ENCODE data around the gene ENSA. TPM values are rescaled to one million over a fixed set of nuclear protein-coding genes. Genes with fewer than 3 reads are reported as not detected.

Gene ENSA
- total RNA-seq, 1 experiment from 2014 or later: 207 TPM

DNA sequence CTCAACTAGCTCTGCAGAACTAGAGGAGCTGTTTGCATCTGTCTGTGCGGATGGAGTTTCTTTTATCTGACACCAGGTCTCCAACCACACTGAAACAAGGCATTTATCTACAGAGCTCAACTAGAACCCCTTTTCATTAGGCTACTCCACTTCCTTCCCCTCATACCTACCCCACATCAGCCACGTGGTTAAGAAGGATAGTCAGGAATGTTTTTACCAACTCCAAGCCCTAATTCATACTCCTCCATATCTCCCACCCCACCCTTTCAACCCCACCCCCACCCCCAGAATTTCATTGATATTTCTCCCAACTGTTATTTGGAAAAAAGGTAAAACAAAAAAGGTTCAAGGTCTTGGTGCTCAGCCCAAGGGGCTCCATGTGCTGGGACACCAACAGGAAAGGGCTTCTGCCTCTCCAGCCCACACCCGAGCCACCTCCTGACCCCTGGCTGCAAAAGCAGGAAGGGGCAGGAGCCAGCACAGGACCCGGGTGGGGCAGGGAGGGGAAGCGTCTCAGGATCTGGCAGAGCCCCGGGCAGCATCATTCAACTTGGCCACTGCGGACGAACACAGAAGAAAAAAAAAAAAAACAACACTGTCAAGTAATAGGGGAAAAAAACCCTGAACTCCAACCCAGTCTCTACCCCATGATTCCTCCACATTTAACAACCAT lies 7.0 kb downstream of the ENSA start:
- H3K4me1 ChIP-seq (ENCODE audit: control insufficient read depth, insufficient read depth, low read length): no peaks in the 10 kb centered on the region; the same call in 1 of the 2 replicates
- no peak for DNase-seq (ENCODE audit: low read depth, low spot score)
- TF ChIP-seq, protein P1, sequence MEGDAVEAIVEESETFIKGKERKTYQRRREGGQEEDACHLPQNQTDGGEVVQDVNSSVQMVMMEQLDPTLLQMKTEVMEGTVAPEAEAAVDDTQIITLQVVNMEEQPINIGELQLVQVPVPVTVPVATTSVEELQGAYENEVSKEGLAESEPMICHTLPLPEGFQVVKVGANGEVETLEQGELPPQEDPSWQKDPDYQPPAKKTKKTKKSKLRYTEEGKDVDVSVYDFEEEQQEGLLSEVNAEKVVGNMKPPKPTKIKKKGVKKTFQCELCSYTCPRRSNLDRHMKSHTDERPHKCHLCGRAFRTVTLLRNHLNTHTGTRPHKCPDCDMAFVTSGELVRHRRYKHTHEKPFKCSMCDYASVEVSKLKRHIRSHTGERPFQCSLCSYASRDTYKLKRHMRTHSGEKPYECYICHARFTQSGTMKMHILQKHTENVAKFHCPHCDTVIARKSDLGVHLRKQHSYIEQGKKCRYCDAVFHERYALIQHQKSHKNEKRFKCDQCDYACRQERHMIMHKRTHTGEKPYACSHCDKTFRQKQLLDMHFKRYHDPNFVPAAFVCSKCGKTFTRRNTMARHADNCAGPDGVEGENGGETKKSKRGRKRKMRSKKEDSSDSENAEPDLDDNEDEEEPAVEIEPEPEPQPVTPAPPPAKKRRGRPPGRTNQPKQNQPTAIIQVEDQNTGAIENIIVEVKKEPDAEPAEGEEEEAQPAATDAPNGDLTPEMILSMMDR (IDR thresholded peaks at IDR 0.05): no peak
- no peak for TF ChIP-seq TCF7L2 (IDR thresholded peaks at IDR 0.05; ENCODE audit: low read depth, low read length)
- TF ChIP-seq SIN3A (IDR thresholded peaks at IDR 0.05; ENCODE audit: borderline replicate concordance, insufficient read depth, low read depth, low read length): no peak
- TF ChIP-seq POLR2AphosphoS5 (IDR thresholded peaks at IDR 0.05; ENCODE audit: low read depth, low read length): no peak
- TF ChIP-seq, protein P2, sequence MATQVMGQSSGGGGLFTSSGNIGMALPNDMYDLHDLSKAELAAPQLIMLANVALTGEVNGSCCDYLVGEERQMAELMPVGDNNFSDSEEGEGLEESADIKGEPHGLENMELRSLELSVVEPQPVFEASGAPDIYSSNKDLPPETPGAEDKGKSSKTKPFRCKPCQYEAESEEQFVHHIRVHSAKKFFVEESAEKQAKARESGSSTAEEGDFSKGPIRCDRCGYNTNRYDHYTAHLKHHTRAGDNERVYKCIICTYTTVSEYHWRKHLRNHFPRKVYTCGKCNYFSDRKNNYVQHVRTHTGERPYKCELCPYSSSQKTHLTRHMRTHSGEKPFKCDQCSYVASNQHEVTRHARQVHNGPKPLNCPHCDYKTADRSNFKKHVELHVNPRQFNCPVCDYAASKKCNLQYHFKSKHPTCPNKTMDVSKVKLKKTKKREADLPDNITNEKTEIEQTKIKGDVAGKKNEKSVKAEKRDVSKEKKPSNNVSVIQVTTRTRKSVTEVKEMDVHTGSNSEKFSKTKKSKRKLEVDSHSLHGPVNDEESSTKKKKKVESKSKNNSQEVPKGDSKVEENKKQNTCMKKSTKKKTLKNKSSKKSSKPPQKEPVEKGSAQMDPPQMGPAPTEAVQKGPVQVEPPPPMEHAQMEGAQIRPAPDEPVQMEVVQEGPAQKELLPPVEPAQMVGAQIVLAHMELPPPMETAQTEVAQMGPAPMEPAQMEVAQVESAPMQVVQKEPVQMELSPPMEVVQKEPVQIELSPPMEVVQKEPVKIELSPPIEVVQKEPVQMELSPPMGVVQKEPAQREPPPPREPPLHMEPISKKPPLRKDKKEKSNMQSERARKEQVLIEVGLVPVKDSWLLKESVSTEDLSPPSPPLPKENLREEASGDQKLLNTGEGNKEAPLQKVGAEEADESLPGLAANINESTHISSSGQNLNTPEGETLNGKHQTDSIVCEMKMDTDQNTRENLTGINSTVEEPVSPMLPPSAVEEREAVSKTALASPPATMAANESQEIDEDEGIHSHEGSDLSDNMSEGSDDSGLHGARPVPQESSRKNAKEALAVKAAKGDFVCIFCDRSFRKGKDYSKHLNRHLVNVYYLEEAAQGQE (IDR thresholded peaks at IDR 0.05; ENCODE audit: insufficient read depth in 1 of 2, low read depth in 2 of 2, low read length in 1 of 2): no peak
- CTCF ChIA-PET: no interaction called here
- in situ Hi-C loops (cut with HindIII; ENCODE audit: low pct_unique_long_range_greater_than_20kb, low sequenced_read_pairs) (no loop called here), intact Hi-C loops (cut with micrococcal nuclease; ENCODE audit: unreplicated experiment) (loop anchor here (5.0 kb wide), 1 partner anchor 60 kb away; no protein-coding TSS in a partner anchor)
- H3K9me3 ChIP-seq (ENCODE audit: control insufficient read depth, insufficient read depth, low read depth, low read length): no peaks in the 10 kb centered on the region
- H3K36me3 ChIP-seq (ENCODE audit: control insufficient read depth, insufficient read depth, low read length): peaks cover 42% of the 10 kb centered on the region
- POLR2A ChIA-PET: no interaction called here
- ATAC-seq: no peak
- no peaks in the 10 kb centered on the region for H3K27me3 ChIP-seq (ENCODE audit: control insufficient read depth, insufficient read depth, low read length)
- H3K4me3 ChIP-seq (ENCODE audit: low read depth in 2 of 2, low read length in 2 of 2): no peak overlapping the region
- BruUV-seq (replicated peaks): no TSS peak
- H3K27ac ChIP-seq (ENCODE audit: low read length): peak overlapping the region; percentile 41; the same call in 1 of the 2 replicates

DNA sequence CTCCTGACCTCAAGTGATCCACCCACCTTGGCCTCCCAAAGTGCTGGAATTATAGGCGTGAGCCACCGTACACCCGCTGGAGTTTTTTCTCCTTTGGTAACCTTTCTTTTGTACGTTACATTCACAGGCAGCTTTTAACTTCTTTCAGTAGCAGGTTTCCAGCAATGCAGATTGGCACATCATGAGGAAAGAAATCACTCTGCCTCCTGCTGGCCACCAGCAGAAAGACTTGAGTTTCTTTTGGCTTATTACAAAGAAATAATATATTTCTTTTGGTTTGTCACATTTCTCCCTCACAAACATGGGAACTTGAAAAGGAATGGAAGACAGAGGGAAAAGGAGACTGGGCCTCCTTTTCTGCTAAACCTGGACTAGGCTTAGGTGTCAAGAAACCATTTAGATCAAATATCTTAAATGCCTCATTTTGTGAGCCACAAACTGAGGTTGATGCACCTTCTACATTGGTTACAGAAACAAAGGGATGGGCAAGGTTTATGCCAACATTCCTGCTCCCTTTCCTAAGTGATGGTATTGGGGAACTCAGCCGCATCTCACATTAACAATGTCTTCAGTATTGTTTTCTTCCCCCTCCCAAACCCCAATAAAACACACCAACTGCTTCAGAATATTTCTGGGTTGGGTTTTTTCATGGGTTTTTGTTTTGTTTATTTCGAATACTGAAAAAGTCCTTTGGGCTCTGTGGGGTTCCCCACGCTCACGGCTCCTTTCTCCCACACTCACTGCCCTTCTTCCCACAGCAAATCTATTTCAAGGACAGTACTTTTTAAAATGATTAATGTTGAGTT lies 7.7 kb downstream of the ENSA start:
- ChIA-PET CTCF (interaction anchor here (1.0 kb wide), 1 partner anchor 42 kb away, joined by 4 read pairs; the partner anchor contains the start of gene MCL1), POLR2A (interaction anchor here (0.7 kb wide), 1 partner anchor 43 kb away, joined by 3 read pairs; the partner anchor contains the start of gene MCL1)
- TF ChIP-seq, protein P1 (IDR thresholded peaks at IDR 0.05): peak; percentile 81
- TF ChIP-seq POLR2AphosphoS5 (IDR thresholded peaks at IDR 0.05; ENCODE audit: low read depth, low read length): no peak
- no peak for TF ChIP-seq SIN3A (IDR thresholded peaks at IDR 0.05; ENCODE audit: borderline replicate concordance, insufficient read depth, low read depth, low read length)
- TF ChIP-seq TCF7L2 (IDR thresholded peaks at IDR 0.05; ENCODE audit: low read depth, low read length): no peak
- TF ChIP-seq, protein P2 (IDR thresholded peaks at IDR 0.05; ENCODE audit: insufficient read depth in 1 of 2, low read depth in 2 of 2, low read length in 1 of 2): no peak
- Histone ChIP-seq H3K36me3 (ENCODE audit: control insufficient read depth, insufficient read depth, low read length) (peaks cover 35% of the 10 kb centered on the region), H3K9me3 (ENCODE audit: control insufficient read depth, insufficient read depth, low read depth, low read length) (no peaks in the 10 kb centered on the region), H3K4me1 (ENCODE audit: control insufficient read depth, insufficient read depth, low read length) (no peaks in the 10 kb centered on the region; the same call in 1 of the 2 replicates), H3K27ac (ENCODE audit: low read length) (peak overlapping the region; percentile 41; the same call in 1 of the 2 replicates), H3K27me3 (ENCODE audit: control insufficient read depth, insufficient read depth, low read length) (no peaks in the 10 kb centered on the region), H3K4me3 (ENCODE audit: low read depth in 2 of 2, low read length in 2 of 2) (no peak overlapping the region)
- in situ Hi-C loops (cut with HindIII; ENCODE audit: low pct_unique_long_range_greater_than_20kb, low sequenced_read_pairs) (no loop called here), intact Hi-C loops (cut with micrococcal nuclease; ENCODE audit: unreplicated experiment) (loop anchor here (5.0 kb wide), 1 partner anchor 59 kb away; no protein-coding TSS in a partner anchor)
- TSS peak; percentile 67 for BruUV-seq (replicated peaks)
- ATAC-seq: no peak
- DNase-seq (ENCODE audit: low read depth, low spot score): no peak

Data from Panc1 (cell line).